GM12875 (cell line): ENCODE measurements around the gene SERGEF.

Experiments
- H3K4me3 ChIP-seq: one replicate; pipeline ENCODE4 v1.5.1; 2011; ENCODE audit warnings: low read depth, low read length, control low read depth
- TF ChIP-seq, protein P1 (sequence below): IDR thresholded peaks from 2 replicates; pipeline ENCODE4 v1.5.1; 2011; ENCODE audit warnings: low read depth, mild to moderate bottlenecking, control low read depth, inconsistent platforms, low read length, moderate library complexity, borderline replicate concordance; ENCODE audit not compliant: insufficient read depth

The SERGEF gene

DNA sequence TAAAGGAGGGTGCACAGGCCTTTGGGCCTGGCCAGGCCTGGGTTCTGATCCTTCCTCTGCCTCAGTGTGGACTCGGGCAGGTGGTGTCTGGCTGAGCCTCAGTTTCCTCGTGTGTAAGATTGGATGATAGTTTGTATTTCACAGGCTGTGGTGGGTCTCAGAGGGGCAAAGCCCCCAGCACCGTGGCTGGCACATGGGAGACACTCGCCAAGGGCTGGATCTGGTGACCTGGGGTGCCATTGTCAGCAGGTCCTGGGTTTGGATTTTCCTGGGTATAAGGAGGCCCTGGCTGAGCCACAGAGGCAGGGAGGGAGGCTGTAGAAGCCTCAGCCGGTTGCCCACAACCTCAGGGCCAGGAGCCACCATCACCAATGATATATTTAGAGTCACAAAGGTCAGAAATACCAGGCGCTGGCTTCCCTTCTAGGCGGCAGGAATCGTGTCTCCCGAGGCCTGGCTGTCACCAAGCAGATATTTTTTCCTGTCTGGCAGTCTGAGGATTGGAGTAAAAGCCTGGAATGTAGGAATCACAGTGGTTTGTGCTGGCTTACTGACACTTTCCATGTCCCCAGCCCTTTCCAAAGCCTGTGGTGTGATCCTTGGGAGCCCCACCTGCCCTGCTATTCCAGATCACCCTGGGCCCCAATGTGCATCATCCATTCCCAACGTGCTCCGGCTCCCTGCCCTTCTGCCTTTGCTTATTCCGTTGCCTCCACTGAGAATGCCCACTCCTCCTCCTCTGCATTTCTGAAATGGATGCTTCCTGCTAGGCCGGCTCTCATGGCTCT lies 262.6 kb downstream of the SERGEF start:
- TF ChIP-seq, protein P1, sequence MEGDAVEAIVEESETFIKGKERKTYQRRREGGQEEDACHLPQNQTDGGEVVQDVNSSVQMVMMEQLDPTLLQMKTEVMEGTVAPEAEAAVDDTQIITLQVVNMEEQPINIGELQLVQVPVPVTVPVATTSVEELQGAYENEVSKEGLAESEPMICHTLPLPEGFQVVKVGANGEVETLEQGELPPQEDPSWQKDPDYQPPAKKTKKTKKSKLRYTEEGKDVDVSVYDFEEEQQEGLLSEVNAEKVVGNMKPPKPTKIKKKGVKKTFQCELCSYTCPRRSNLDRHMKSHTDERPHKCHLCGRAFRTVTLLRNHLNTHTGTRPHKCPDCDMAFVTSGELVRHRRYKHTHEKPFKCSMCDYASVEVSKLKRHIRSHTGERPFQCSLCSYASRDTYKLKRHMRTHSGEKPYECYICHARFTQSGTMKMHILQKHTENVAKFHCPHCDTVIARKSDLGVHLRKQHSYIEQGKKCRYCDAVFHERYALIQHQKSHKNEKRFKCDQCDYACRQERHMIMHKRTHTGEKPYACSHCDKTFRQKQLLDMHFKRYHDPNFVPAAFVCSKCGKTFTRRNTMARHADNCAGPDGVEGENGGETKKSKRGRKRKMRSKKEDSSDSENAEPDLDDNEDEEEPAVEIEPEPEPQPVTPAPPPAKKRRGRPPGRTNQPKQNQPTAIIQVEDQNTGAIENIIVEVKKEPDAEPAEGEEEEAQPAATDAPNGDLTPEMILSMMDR: no peak
- H3K4me3 ChIP-seq: no peak overlapping the region

DNA sequence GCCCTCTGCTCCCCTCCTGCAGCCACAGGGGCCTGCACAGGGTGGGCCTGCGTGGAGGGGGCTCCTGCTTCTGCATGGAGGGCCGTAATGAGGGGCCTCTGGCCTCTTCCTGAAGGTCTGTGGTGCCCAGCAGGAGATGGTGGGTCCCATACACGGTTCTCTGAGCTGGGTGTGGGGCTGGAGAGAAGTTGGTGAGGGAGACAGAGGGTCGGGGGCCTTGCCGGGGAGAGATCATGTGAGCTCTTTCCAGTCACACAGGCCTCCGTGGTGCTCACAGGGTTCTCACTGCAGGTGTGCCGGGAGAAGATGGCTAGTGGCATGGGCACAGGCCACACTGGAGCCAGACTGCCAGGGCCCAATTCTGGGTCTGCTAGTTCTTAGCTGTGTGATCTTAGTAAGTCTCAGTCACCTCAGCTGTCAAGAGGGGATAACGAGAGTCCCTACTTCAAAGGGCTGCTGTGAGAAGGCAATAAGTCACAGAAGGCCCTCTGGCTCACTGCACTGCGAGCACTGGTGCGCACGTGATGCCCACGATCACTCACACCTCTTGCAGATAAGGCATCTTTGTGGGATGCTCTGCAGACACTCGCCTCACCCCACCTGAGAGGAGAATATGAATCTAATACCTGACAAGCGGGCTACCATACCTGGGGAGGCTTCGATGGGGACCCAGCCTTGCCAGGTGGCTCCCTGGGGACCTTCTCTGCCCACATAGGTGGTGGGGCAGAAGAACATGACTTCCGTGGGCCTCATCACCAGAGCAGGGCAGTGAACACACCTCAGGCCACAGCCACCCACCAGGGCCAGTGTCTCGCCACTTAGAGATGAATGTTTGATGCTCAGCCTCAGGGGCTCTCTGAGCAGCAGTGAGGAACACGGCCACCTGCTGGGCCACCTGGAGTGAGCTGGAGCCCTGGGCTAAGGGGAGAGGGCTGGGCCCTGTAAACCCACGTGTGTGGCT lies 263.8 kb downstream of the SERGEF start:
- TF ChIP-seq, protein P1: no peak

DNA sequence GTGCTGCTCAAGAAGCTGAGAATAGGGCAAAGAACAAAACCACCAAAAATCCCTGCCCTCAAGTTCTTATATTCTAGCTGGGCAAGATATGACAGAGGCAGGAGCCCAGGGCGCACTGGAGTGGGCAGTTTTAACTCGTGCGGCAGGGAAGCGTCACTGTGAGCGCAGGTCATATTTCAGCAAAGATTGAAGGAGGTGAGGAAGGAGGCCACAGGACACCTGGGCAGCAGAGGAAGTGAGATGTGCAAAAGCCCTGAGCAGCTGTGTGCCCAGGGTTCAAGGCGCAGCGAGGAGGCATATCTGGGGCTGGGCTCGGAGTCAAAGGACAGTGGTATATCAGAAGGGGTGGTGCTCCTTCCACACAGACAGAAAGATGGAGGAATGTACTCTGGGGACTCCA lies 264.8 kb downstream of the SERGEF start:
- TF ChIP-seq, protein P1: no peak
- no peak overlapping the region for H3K4me3 ChIP-seq

More for the DNA sequence above, 263.8 kb downstream of the SERGEF start:
- no peak overlapping the region for H3K4me3 ChIP-seq

DNA sequence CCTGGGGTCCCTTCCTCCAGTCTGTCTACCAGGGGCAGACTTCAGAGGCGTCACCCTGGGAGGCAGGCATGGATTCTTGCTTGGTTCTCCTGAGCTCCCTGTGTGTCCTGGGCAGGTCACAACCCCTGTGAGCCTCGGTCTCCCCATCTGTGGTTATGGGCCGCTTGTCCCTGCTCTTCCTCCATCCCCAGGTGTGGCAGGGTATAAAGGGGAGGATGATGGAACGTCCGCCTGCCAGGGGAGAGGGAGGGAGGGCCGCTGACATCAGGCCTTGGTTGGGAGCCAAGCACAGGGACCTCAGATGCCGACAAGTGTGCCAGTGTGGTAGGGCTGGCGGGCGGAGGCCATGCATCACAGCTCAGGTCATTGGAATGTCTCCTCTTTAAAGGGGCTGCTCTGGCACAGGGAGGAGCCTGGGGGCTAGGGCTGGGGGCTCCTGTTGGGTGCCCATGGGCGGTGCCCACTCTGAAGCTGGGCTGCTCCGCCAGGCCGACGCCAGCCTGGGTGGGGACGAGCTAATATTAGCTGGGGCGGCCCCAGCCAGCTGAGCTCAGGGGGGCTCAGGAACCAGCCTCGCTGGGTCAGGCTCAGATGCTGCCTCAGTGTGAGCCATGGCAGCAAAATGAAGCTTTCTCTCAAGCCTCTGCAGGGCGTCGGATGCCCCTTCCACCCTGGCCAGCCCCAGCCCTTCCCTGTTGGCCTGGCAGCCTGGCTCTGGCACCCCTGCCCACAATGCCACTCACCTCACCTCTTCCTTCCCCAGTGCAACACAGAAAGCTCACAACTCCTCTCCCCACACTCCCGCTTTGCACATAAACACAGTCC lies 265.5 kb downstream of the SERGEF start:
- TF ChIP-seq, protein P1: no peak
- H3K4me3 ChIP-seq: no peak overlapping the region

DNA sequence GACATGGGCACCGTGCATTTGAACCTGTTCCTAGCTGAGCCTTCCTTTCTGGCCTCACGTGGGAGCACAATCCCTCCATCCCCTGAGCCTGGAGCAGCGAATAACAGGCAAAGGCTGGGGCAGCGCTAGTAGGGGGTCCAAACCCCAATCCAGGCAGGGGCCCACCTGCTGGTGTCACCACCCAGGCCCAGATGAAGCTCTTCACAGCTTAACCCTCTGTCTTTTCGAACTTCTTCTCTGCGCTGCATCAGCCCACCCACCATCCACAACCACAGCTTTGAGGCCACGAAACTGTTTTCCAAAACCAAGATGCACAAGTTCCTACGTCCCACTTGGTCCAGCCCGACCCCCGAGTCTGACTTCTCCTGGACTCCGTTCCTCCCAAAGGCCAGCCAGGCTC lies 266.8 kb downstream of the SERGEF start:
- TF ChIP-seq, protein P1: no peak

DNA sequence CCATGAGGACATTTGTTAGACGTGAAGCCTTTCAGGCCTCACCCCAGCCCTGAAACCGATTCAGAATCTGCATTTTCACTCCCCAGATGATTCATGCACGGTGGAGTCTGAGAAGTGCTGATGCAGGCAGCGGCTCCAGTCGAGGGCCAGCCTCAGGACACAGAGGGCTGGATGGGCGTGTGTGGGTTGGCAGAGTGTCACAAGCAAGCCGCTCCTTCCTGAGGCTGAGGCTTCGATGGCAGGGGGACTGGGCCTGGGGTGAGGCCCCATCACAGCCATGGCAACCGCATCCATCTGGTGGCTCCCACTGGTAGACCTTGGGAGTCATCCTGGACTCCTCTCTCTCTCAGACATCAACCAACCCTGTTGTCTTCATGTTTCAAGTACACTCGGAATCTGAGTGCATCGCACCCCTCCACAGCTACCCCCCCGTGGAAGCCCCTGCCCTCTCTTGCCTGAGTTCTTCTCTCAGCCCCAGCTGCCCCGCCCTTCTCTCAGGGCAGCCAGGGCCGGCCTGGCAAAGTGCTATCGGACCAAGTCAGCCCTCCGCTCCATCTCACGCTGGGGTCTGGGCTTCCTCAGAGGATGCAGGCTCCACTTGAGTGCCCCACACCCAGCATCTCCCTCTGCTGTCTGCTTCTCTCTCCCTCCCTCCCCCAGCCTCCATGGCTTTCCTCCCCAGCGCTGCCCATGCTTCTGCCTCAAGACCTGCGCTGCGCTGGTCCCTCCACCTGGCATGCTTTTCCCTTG lies 267.6 kb downstream of the SERGEF start:
- TF ChIP-seq, protein P1: no peak

More for the DNA sequence above, 266.8 kb downstream of the SERGEF start:
- no peak overlapping the region for H3K4me3 ChIP-seq

More for the DNA sequence above, 267.6 kb downstream of the SERGEF start:
- H3K4me3 ChIP-seq: no peak overlapping the region
